Kidney tubule cell (primary cell): ENCODE measurements around the gene SLC2A14.
"Not testable (repeated sequence)": the region's sequence is repeated elsewhere in the genome, so short reads cannot be mapped to it uniquely, and the experiment has no call there.

ENCODE experiments used
- DNase-seq: peaks from one replicate; pipeline ENCODE4 v3.0.0-alpha.2; 2018; ENCODE audit warnings: low spot score

SLC2A14 gene

DNA sequence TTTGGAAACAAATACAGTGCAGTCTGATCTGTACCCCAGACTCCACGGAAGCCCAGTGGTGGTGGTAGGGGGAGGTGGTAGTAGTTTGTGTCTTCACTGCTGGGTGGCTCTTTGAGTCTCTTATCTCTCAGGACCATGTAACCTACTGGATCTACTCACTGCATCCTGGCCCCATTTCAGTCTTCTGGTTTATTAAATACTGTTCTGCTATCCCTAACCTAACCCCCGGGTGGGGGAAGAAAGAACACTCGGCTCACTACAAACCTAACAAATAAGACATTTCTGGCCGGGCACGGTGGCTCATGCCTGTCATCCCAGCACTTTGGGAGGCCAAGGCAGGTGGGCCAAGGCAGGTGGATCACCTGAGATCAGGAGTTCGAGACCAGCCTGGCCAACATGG lies 39.5 kb downstream of the SLC2A14 start:
- not testable (repeated sequence) for DNase-seq

DNA sequence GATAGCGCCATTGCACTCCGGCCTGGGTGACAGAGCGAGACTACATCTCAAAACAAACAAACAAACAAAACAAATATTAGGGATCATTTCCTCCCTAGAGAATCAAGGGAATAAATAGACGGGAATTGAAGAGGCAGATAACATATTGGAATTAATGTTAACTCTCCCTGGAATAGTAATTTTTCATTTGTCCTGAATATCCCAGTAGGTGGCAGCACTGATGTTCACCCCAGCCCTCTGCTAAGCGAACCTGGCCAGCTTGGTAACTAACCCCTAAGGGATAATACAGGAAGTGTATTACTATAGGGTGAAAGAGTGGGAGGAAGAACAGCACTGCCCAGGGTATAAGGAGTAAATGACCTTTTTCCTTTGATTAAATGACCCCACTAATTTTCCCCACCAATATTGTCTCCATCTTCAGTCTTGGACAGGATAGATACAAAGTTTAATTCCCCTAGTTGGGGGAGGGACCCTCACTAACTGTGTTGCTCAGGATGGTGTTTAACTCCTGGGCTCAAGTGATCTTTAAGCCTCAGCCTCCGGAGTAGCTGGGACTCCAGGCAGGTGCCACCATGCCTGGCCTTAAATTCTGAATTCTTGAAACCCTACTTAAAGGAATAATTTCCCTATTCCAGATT lies 40.5 kb downstream of the SLC2A14 start:
- DNase-seq, result peak; percentile 62

DNA sequence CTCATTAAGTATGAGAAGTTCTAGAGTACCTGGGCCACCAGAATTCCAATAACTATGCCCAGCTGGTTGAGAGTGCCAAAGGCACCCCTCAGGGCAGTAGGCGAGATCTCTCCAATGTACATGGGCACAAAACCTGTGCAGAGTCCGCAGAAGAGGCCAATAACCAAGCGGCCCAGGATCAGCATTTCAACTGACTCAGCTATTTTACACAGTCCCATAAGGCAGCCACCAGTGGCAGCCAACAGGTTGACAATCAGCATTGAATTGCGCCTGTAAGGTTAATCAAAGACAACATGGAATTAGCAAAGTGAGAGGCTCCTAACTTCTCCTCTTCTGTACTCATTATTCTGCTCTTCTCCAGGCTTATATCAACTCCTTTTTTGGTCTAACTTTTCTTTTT lies 43.0 kb downstream of the SLC2A14 start:
- DNase-seq, result not testable (repeated sequence)

DNA sequence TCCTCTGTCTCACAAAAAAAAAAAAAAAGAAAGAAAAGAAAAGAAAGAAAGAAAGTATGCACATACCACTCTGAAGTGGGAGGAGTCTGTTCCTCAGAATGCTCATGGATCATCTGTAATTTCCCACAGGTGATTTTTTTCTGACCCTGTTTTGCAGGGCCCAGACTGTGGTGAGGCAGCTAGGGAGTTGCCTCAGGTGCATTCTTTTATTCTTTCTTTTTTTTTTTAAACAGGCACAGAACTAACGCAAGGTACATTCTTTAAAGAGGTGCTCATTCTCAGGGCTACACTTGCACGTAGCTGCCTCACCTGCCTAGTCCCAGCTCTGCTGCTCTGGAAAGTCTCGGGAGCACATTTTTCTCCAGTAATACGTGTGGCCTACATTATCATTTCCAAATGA lies 47.0 kb downstream of the SLC2A14 start:
- peak; percentile 73 for DNase-seq

DNA sequence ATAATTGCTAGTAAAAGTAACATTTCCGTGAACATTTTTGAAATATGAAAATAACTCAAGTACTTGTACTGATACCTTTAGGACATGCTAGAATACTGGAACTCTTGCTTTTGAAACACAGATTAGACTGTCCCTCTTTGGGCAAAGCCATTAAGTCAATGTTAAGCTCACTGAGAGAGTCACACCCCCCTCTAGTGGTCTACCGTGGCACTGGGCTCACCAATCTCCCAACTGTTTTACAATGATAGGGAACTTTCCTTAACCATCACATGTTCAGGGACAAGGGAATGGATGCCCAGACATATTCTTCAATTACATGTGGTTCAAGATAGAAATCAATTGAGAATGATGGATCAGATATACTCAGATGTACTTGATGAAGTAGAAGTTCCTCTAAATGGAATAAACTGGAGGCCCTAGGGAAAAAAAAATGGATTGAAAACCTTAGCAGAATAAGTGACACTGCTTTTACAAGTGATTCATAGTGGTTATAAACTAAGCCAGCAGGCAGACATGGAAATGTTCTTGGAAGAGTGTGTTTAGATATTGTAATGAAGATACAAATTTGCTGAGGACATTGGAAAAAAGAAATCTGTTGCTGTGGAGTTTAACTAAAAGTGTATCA lies 65.7 kb downstream of the SLC2A14 start:
- peak; percentile 62 for DNase-seq

DNA sequence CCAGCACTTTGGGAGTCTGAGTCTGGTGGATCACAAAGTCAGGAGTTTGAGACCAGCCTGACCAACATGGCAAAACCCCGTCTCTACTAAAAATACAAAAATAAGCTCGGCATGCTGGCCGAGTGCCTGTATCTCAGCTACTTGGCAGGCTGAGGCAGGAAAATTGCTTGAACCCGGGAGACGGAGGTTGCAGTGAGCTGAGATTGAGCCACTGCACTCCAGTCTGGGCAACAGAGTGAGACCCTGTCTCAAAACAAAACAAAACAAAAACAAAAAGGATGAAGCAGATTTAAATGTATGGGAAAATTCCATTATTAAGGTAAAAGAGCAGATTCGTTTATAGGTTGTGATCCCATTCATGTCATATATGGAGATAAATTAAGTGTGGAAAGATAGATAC lies 66.4 kb downstream of the SLC2A14 start:
- DNase-seq, result not testable (repeated sequence)

DNA sequence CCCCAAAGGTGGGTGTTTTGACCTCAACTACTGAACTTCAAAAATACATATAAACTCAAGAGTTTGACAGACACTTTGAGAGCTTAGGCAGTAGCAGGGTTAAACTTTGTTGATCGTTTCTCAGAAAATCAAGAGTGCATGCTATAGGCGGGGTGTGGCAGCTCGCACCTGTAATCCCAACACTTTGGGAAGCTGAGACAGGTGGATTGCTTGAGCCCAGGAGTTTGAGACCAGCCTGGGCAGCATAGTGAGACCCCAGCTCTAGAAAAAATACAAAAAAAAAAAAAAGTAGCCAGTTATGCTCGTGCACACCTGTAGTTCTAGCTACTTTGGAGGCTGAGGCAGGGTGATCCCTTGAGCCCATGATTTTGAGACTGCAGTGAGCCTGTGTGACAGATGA lies 71.3 kb downstream of the SLC2A14 start:
- DNase-seq, result no peak

DNA sequence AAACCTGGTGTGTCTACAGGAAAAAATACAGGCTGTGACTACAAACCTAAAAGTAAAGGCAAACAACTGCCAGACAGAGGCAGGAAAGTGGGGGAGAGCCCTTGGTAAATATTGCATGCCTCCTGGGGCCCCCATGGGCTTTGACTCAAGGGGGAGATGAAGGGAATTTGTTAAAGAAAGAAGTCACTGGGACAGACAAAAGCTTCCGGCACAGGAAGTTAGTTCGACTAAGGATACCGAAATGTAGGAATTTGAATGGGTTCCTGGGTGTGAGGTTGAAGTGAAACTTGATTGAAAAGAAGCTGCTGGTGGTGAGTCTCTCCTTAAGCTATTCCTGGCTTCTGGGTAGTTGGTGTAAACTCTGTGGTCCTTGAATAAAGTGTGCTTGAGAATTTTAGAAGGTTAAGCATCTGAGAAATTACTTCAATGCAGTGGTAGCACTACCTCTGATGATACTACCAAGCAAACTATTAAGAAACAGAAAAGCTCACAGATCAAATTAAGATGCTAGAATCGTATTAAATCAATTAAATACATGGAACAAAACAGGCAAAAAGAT lies 73.9 kb downstream of the SLC2A14 start:
- DNase-seq, result not testable (repeated sequence)

DNA sequence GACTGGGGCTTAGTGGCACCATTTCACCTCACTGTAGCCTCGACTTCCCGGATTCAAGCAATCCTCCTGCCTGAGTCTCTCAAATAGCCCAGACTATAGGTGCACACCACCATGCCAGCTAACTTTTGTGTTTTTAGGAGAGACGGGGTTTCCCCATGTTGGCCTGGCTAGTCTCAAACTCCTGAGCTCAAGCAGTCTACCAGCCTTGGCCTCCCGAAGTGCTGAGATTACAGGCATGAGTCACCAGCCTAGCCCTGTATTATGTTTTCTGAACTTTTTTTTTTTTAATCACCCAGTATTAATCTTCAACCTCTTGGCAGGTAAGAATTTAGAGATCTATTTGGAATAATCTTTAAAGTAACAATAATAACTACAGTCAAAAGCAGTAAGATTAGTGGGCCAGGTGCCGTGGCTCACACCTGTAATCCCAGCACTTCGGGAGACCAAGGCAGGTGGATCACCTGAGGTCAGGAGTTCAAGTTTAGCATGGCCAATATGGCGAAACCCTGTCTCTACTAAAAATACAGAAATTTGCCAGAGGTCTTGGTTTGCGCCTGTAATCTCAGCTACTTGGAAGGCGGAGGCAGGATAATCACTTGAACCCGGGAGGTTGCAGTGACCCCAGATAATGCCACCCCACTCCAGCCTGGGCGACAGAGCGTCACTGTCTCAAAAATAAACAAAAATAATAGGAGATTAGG lies 74.9 kb downstream of the SLC2A14 start:
- DNase-seq, result peak; percentile 12

DNA sequence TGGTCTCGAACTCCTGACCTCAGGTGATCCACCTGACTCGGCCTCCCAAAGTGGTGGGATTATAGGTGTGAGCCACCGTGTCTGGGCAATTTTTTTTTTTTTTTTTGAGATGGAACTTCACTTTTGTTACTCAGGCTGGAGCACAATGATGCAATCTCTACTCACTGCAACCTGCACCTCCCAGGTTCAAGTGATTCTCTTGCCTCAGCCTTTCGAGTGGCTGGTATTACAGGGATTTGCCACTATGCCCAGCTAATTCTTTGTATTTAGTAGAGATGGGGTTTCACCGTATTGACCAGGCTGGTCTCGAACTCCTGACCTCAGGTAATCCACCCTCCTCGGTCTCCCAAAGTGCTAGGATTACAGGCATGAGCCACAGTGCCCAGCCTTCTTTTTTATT lies 75.4 kb downstream of the SLC2A14 start:
- not testable (repeated sequence) for DNase-seq

DNA sequence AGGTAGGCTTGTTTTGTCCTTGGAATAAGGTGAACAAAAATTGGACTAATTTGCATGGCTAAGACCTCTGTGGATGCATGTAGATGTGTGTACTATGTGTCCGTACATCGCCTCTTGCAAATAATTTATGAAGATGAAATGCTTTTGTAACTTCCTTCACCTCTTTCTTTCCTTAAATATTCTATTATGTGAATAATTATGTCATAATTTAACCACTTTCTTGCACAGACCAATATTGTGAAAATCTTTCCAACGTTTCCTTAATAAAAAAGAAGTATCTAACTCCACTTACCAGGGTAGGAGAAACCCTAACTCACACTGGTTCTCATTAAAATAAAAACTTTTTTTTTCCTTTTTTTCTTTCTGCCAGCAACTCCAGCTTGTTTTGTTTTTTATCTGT lies 79.5 kb downstream of the SLC2A14 start:
- DNase-seq, result no peak

DNA sequence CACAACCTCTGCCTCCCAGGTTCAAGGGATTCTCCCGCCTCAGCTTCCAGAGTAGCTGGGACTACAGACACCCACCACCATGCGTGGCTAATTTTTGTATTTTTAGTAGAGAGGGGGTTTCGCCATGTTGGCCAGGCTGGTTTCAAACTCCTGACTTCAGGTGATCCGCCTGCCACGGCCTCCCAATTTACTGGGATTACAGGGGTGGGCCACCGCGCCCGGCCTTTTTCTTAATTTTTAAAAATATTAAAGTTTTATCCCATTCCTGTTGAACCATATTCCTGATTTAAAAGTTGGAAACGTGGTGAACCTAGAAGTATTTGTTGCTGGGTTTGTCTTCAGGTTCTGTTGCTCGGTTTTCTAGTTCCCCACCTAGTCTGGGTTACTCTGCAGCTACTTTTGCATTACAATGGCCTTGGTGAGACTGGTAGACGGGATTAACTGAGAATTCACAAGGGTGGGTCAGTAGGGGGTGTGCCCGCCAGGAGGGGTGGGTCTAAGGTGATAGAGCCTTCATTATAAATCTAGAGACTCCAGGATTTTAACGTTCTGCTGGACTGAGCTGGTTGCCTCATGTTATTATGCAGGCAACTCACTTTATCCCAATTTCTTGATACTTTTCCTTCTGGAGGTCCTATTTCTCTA lies 83.7 kb downstream of the SLC2A14 start, which contains the start of gene NANOG:
TSS of gene NANOG (plus strand) at position 519 of the 645 bp plus-strand sequence. CDS start 213 bp downstream, outside the sequence.
- not testable (repeated sequence) for DNase-seq

DNA sequence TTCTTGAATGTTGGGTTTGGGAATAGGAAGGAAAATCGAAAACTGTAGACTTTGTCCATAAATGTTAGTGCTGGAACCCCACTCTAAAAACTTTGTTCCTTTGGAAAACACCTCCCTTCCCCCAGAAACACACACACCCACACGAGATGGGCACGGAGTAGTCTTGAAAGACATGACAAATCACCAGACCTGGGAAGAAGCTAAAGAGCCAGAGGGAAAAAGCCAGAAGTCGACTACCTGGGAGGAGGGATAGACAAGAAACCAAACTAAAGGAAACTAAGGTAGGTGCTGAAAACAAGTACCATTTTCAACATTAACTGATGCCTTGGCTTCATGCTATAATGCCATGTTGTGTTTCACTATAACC lies 84.4 kb downstream of the SLC2A14 start:
- no peak for DNase-seq

DNA sequence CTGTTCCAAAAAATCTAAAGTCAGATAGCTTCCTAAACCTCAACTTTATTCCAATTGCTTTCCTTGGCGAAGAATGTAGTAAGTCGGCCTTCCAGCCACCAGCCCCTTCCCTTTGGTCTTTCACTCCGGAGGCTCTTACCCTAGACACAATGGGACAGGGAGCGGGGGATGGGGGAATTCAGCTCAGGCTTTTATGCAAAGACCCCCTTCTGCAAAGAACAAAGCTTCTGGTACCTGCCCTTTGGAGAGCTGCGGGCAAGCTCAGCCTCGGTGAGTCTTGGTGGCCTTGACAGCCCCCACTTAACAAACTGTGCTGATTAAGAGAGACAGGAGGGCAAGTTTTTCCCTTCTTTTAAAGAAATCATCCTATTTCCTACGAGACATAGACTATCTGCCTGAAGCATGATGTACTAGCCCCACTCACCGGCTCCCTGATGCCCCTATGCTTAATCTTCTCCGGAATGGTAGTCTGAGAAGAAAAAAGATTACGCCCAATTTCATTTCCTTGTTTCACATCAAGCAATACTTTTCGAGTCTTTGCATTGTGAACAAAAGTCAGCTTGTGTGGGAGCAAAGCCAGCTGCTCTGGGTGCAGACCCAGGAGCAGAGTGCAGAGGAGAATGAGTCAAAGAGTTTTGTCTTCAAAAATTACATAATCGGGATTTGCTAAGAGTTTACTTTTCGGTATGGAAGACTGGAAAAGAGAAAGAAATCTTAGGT lies 85.0 kb downstream of the SLC2A14 start:
- DNase-seq, result no peak

DNA sequence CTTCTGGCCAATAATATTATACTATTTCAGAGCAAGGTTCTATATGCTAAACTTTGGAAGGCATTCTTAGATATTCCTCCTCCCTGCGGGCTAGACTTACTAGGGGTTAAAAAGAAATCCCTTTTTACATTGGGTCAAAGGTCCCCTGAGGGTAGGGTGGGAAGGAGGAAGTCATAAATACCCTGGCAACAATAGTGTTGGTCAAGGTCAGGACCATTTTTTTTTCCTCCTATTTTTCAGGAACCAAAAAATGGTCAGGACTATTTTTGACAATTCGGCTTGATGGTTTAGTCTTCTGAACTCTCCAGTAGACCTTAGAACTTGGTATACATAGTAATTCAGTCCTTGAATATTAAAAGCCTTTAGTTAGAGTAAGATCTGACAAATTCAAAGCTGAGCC lies 88.0 kb downstream of the SLC2A14 start:
- DNase-seq, result no peak

DNA sequence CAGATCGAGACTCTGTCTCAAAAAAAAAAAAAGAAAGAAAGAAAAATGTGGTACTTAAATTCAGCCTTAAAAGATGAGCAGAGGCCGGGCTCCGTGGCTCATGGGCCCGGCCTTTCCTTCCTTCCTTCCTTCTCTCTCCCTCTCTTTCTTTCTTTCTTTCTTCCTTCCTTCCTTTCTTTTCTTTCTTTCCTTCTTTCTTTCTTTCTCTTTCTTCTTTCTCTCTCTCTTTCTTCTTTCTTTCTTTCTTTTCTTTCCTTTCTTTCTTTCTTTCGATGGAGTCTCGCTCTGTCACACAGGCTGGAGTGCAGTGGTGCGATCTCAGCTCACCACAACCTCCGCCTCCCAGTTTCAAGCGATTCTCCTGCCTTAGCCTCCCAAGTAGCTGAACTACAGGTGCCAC lies 89.3 kb downstream of the SLC2A14 start:
- DNase-seq, result not testable (repeated sequence)

DNA sequence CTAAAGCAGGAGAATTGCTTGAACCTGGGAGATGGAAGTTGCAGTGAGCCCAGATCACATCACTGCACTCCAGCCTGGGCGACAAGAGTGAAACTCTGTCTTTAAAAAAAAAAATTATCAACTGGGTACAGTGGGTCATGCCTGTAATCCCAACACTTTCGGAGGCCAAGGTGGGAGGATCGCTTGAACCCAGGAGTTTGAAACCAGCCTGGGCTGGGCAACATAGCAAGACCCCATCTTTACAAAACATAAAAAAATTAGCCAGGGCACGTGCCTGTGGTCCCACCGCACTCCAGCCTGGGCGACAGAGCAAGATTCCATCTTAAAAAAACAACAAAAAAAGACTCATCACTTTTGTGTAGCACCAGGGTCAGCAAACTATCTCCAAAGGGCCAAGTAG lies 90.7 kb downstream of the SLC2A14 start:
- DNase-seq, result no peak

DNA sequence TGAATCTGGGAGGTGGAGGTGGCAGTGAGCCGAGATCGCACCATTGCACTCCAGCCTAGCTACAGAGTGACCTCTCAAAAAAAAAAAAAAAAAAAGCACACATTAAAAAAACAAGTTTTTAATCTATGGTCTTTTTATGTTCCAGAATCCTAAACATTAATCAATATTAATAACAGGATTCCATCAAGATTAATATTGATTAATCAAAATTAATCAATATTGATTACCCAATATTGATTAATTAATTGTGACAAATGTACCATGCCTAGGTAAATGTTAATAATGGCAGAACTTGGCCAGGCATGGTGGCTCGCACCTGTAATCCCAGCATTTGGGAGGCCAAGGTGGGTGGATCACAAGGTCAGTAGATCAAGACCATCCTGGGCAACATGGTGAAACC lies 91.4 kb downstream of the SLC2A14 start:
- DNase-seq, result no peak

DNA sequence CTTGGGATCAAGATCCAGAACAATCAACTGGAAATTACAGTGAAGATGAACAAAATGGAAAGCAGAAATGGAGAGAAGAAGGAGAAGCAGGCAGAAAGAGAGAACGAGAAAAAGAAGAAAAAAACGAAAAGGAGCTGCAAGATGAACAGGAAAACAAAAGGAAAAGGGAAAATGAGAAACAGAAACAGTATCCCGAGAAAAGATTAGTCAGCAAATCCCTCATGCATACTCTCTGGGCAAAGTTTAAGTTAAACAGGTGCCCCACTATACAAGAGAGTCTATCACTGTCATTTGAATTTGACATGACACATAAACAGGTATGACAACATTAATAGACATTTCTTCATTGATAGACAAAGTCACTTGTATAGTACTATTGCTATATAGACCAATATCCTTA lies 102.7 kb downstream of the SLC2A14 start:
- no peak for DNase-seq
